Stimulated activated CD8-positive, alpha-beta memory T cell treated with anti-CD3 and anti-CD28 coated beads, Interleukin-2, amount 100 ng/mL, for 1 hour (primary cell): ENCODE data around the gene CLDN5.

Source experiments
- DNase-seq, 2 donors: peaks; one replicate each; pipeline ENCODE4 v3.0.0-alpha.2; 2020; ENCODE audit warnings: low read depth in 2 of 2

The CLDN5 gene, protein sequence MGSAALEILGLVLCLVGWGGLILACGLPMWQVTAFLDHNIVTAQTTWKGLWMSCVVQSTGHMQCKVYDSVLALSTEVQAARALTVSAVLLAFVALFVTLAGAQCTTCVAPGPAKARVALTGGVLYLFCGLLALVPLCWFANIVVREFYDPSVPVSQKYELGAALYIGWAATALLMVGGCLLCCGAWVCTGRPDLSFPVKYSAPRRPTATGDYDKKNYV

GRCh38 chr22:19524170-19525115, at the start of gene CLDN5:
TSS of gene CLDN5 (minus strand) at chr22:19524410. CDS start at chr22:19524255, 155 bp downstream.
- DNase-seq: no peak

- DNase-seq: no peak
Observed at GRCh38 chr22:19571995-19572394, 47.8 kb upstream of the CLDN5 start.

DNA sequence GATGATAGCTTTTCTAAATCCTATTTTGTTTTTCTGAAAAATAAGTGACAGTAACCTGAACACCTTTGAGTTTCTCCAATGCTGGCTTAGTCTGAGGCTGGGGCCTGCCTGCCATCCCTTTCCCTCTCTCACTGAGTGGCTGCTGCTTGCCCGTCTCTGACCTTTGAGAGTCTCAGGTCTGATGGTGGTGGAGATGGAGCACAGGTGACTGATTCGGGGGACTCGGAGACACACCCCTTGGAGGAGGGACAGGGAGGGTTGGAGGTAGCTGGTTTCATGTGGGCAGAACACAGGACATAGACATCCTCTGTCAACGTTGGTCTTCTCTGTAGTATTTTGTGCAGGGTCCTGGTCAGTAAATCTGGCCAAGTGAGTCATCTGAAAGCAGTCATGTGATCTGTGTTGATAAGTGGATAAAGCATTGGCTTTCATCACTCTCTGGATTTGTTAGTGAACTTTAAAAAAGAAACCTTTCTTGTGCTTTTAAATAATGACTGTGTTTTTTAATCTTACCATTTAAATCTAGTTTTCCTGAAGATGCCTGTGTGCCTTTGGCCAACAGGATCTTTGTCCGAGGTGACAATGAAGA, 47.1 kb upstream of the CLDN5 start:
- DNase-seq: no peak

DNA sequence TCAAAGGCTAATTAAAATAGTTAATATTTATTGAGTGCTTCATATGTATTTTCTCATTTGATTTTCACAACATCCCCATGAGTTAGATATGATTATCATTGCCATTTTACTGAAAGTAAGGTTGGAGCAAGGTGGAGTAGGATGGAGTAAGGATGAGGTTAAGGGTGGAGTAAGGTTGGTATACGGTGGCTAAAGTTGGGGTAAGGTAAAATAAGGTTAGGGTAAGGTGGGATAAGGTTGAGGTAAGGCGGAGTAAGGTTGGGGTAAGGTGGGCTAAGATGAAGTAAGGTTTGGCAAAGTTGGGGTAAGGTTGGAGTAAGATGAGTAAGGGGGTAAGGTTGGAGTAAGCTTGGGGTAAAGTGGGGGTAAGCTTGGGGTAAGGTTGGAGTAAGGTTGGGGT, 45.8 kb upstream of the CLDN5 start:
- DNase-seq: no peak

GRCh38 chr22:19569276-19569640, 45.0 kb upstream of the CLDN5 start:
- no peak for DNase-seq

DNA sequence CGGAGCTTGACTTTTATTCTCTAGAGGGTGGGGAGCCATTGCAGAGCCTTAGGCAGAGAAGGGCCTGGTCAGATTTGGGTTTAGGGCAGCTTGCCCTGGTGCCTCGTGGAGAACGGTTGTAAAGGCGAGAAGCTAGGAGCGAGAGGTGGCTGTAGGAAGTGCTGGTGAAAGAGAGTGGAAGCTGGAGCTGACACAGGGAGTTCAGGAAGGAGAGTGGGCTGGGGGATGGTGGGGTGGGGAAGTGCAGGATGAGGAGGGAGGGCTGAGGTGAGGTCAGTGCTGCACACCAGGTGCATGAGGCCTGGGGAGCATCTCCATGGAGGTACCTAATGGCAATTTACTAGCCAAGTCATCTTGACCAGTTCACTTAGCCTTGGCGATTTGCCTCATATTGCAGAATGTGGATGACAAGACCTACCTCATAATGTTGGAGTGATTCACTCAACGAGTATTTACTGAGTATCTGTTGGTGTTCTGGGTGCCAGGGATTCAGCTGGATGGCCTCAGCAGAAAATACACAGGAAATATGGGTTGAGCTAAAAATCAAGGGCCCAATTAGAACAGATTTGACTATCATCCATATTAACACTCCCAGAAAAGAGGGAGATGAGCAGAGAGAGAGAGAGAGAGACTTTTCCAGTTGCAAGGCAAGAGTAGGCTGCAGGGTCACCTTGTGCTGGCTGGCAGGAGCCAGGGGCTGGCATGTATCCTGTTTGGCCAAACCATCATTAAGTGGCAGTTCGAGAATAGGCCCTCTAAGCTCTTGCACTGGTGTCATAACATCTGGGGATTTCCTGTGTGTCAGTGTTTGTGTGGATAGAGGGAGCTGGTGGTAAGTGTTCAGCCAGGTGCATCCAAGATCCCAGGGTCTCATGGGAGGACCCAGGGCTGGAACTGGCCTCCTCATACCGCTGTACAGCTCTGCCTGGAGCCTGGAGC, 44.4 kb upstream of the CLDN5 start:
- no peak for DNase-seq

GRCh38 chr22:19567157-19568009, 43.2 kb upstream of the CLDN5 start:
- DNase-seq: no peak

DNA sequence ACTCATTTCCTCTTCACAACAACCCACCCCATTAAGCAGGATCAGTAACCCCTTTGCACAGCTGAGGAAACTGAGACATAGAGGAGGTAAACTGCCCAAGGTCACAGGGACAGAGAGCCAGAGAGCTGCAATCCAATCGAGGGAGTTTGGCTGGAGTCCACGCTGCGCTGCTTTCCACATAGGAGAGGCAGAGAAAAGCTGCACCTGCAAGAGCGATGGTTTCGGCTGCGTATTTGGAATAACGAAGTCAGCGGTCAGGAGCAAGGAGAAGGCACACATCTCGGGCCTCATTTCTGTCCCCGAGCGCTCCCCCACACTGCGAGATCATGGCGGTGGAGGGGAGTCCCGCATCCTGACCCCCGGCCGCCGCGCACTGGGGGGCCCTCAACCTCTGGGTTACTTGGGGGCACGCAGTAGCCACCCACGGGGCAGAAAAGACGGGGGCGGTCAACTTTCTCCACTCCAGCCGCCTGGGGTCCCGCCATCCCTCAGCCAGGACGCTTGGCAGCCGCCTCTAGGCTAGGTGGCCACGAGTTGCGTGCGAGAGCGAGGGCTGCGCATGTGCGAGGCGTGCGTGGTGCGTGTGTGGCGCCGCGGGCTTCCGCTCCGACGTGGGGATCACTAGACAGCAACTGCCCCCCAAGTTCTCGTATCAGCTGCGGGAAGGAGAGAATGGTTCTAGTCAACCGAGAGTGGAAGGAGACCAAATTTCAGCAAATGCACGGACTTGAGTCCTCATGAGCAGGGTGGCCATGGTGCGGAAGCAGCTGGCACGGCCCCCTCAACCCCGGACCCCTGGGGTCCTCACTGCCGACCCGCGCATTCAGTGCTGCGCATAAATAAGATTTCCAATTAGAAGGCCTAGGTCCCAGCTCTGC, 42.3 kb upstream of the CLDN5 start:
- no peak for DNase-seq

- no peak for DNase-seq
Observed at GRCh38 chr22:19565382-19566278, 41.4 kb upstream of the CLDN5 start.

- DNase-seq: no peak
Observed at GRCh38 chr22:19559956-19560355, 35.7 kb upstream of the CLDN5 start.

DNA sequence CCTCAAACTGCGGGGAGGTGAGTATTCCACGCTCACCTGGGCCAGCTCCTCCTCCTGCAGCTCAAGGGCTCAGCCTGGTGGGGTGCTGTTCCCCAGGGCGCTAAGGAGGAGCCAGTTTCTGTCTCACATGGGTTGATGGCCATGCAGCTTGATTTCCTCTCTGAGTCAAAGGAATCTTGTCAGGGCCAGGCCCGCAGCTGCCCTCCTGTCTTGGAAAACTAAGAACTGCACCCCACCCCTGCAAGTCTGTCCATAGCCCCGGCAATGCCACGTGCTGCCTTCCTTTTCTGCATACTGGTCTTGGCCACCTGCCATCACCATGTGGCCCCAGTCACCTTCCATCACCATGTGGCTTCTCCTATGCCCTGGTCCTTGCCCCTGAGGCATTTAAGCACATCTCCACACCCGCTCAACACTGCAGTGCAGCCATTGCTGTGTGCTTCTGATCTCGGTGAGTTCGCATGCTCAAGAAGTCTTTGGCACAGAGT, 35.2 kb upstream of the CLDN5 start:
- DNase-seq: no peak

- DNase-seq: no peak
Observed at GRCh38 chr22:19556963-19557545, 32.8 kb upstream of the CLDN5 start.

GRCh38 chr22:19555651-19556050, 31.4 kb upstream of the CLDN5 start:
- DNase-seq: no peak

- DNase-seq: no peak
Observed at GRCh38 chr22:19554834-19555404, 30.7 kb upstream of the CLDN5 start.

GRCh38 chr22:19553201-19553600, 29.0 kb upstream of the CLDN5 start:
- no peak for DNase-seq

GRCh38 chr22:19550382-19550781, 26.2 kb upstream of the CLDN5 start:
- no peak for DNase-seq

- DNase-seq: no peak
Observed at GRCh38 chr22:19549428-19549827, 25.2 kb upstream of the CLDN5 start.

GRCh38 chr22:19548964-19549363, 24.8 kb upstream of the CLDN5 start:
- DNase-seq: no peak
